ENCODE measurements around the gene RNF125.

RNF125 gene

DNA sequence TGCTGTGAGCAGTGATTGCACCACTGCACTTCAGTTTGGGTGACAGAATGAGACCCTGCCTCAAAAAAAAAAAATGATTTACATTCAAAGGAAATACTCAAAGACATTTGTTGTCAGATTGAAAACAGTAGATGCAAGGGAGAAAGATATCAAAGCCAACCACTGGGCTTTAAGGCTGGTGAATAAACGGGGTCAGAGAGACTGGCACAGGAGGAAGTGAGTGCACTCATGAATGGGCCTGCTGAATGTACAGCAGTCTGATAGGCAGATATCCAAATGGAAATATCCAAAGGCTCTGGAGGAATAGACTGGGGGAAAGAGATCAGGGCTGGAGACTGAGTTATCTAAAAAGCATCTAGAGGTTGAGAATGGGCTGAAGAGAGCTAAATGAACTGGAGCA is 10.9 kb downstream of the RNF125 start:
- DNase-seq (no peak), ATAC-seq (ENCODE audit: insufficient read depth, low read depth) (no peak; the same call in 2 of the 3 replicates)
- H3K4me3 ChIP-seq (ENCODE audit: low read depth in 1 of 2, low read length in 2 of 2) = no peak overlapping the region
- H3K36me3 ChIP-seq (ENCODE audit: insufficient read depth, low read length) = no peaks in the 10 kb centered on the region
- no peaks in the 10 kb centered on the region for H3K9me3 ChIP-seq (ENCODE audit: insufficient read depth, low read length, severe bottlenecking)
- no peaks in the 10 kb centered on the region for H3K4me1 ChIP-seq (ENCODE audit: insufficient read depth, low read length)
- TF ChIP-seq, protein P1, sequence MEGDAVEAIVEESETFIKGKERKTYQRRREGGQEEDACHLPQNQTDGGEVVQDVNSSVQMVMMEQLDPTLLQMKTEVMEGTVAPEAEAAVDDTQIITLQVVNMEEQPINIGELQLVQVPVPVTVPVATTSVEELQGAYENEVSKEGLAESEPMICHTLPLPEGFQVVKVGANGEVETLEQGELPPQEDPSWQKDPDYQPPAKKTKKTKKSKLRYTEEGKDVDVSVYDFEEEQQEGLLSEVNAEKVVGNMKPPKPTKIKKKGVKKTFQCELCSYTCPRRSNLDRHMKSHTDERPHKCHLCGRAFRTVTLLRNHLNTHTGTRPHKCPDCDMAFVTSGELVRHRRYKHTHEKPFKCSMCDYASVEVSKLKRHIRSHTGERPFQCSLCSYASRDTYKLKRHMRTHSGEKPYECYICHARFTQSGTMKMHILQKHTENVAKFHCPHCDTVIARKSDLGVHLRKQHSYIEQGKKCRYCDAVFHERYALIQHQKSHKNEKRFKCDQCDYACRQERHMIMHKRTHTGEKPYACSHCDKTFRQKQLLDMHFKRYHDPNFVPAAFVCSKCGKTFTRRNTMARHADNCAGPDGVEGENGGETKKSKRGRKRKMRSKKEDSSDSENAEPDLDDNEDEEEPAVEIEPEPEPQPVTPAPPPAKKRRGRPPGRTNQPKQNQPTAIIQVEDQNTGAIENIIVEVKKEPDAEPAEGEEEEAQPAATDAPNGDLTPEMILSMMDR (IDR thresholded peaks at IDR 0.05; ENCODE audit: borderline replicate concordance, extremely low read depth, low read length, poor library complexity, severe bottlenecking) = no peak
- no peak for TF ChIP-seq EZH2 (IDR thresholded peaks at IDR 0.05; ENCODE audit: borderline replicate concordance, low read depth, low read length, severe bottlenecking)
- no peak overlapping the region for H2AFZ ChIP-seq (ENCODE audit: low read depth, low read length)
- no peaks in the 10 kb centered on the region for H3K27me3 ChIP-seq (ENCODE audit: insufficient read depth, low read length, poor library complexity)
- no peak overlapping the region for H3K9ac ChIP-seq (ENCODE audit: low read depth, low read length)
- no peaks in the 10 kb centered on the region for H4K20me1 ChIP-seq (ENCODE audit: insufficient read depth, low read length)
- H3K79me2 ChIP-seq (ENCODE audit: insufficient read depth, low read length) = no peaks in the 10 kb centered on the region
- no peak overlapping the region for H3K4me2 ChIP-seq (ENCODE audit: insufficient read depth, low read length)
- no peak overlapping the region for H3K27ac ChIP-seq (ENCODE audit: low read length)

DNA sequence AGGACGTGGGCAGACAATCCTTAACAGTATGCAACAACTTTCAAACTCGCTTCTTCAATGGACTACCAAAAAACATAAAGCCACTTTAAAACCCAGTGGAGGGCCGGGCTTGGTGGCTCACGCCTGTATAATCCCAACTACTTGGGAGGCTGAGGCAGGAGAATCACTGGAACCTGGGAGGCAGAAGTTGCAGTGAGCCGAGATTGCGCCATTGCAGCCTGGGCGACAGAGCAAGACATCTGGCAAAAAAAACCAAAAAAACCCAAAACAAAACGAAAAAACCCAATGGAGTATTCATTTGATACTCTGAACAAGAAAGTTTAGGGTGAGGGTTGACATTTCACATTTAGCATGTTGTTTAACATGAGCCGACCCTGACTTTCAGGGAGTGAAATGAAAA is 14.0 kb downstream of the RNF125 start:
- H3K9me3 ChIP-seq (ENCODE audit: insufficient read depth, low read length, severe bottlenecking) = no peaks in the 10 kb centered on the region
- H3K4me3 ChIP-seq (ENCODE audit: low read depth in 1 of 2, low read length in 2 of 2) = no peak overlapping the region
- no peak overlapping the region for H3K9ac ChIP-seq (ENCODE audit: low read depth, low read length)
- no peaks in the 10 kb centered on the region for H4K20me1 ChIP-seq (ENCODE audit: insufficient read depth, low read length)
- H3K4me2 ChIP-seq (ENCODE audit: insufficient read depth, low read length) = no peak overlapping the region
- TF ChIP-seq EZH2 (IDR thresholded peaks at IDR 0.05; ENCODE audit: borderline replicate concordance, low read depth, low read length, severe bottlenecking) = no peak
- TF ChIP-seq, protein P1 (IDR thresholded peaks at IDR 0.05; ENCODE audit: borderline replicate concordance, extremely low read depth, low read length, poor library complexity, severe bottlenecking) = no peak
- no peaks in the 10 kb centered on the region for H3K79me2 ChIP-seq (ENCODE audit: insufficient read depth, low read length)
- no peaks in the 10 kb centered on the region for H3K4me1 ChIP-seq (ENCODE audit: insufficient read depth, low read length)
- DNase-seq (no peak), ATAC-seq (ENCODE audit: insufficient read depth, low read depth) (no peak)
- H3K27me3 ChIP-seq (ENCODE audit: insufficient read depth, low read length, poor library complexity) = no peaks in the 10 kb centered on the region
- H2AFZ ChIP-seq (ENCODE audit: low read depth, low read length) = no peak overlapping the region
- H3K27ac ChIP-seq (ENCODE audit: low read length) = no peak overlapping the region
- H3K36me3 ChIP-seq (ENCODE audit: insufficient read depth, low read length) = no peaks in the 10 kb centered on the region

DNA sequence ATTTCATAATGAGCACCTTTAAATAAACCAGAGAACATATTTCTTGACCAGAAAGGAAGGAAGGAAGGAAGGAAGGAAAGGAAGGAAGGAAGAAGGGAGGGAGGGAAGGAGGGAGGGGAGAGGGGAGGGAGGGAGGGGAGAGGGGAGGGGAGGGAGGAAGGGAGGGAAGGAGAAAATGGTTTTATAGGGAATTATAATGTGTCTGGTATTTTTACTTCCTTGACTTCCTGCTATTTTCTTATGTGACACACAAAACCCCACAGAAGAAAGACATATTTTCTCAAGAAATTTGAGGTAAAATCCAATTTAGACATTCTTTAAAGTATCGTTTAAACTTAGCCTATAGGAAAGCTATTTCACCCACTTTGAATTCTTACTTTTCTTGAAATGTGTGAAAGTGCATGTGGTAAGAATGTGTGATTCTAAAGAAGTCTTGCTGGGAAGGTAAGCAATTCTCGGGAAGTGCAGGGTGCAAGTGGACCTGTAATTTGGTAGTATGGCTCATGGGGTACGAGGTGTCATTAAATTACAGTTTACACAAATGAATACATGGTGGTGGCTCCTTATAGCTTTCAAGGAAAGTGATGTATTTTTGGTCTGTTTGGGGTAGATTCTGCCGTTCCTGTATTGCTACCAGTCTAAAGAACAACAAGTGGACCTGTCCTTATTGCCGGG is 18.0 kb downstream of the RNF125 start:
- no peak overlapping the region for H2AFZ ChIP-seq (ENCODE audit: low read depth, low read length)
- no peaks in the 10 kb centered on the region for H4K20me1 ChIP-seq (ENCODE audit: insufficient read depth, low read length)
- peaks cover 21% of the 10 kb centered on the region for H3K4me1 ChIP-seq (ENCODE audit: insufficient read depth, low read length)
- H3K36me3 ChIP-seq (ENCODE audit: insufficient read depth, low read length) = peaks cover 3% of the 10 kb centered on the region; the same call in 1 of the 2 replicates
- H3K4me3 ChIP-seq (ENCODE audit: low read depth in 1 of 2, low read length in 2 of 2) = no peak overlapping the region
- no peaks in the 10 kb centered on the region for H3K27me3 ChIP-seq (ENCODE audit: insufficient read depth, low read length, poor library complexity)
- ATAC-seq (ENCODE audit: insufficient read depth, low read depth) (no peak), DNase-seq (no peak)
- TF ChIP-seq EZH2 (IDR thresholded peaks at IDR 0.05; ENCODE audit: borderline replicate concordance, low read depth, low read length, severe bottlenecking) = no peak
- TF ChIP-seq, protein P1 (IDR thresholded peaks at IDR 0.05; ENCODE audit: borderline replicate concordance, extremely low read depth, low read length, poor library complexity, severe bottlenecking) = no peak
- no peak overlapping the region for H3K27ac ChIP-seq (ENCODE audit: low read length)
- H3K79me2 ChIP-seq (ENCODE audit: insufficient read depth, low read length) = no peaks in the 10 kb centered on the region
- no peaks in the 10 kb centered on the region for H3K9me3 ChIP-seq (ENCODE audit: insufficient read depth, low read length, severe bottlenecking)
- no peak overlapping the region for H3K4me2 ChIP-seq (ENCODE audit: insufficient read depth, low read length)
- no peak overlapping the region for H3K9ac ChIP-seq (ENCODE audit: low read depth, low read length)
